GM13977 (cell line): Measurements from ENCODE around the gene SMOC1.

Source experiments
- DNase-seq: peaks from one replicate; pipeline ENCODE4 v3.0.0; 2012; ENCODE audit warnings: low spot score
- CTCF ChIP-seq: IDR thresholded peaks from 2 replicates; pipeline ENCODE4 v1.5.1; 2012; ENCODE audit warnings: mild to moderate bottlenecking, control low read depth; ENCODE audit not compliant: insufficient read depth; ENCODE audit errors: extremely low read depth, missing control alignments
- in situ Hi-C: fragments of 300-500 bp; cut with MboI; formaldehyde crosslinking; loops from one replicate; pipeline ENCODE4 v1.12.0; 2022; ENCODE audit warnings: low sequenced_read_pairs, low pct_unique_long_range_greater_than_20kb, mixed read lengths, inconsistent platforms; ENCODE audit not compliant: unreplicated experiment

Gene SMOC1

GRCh38 chr14:70011098-70011497, 131.9 kb downstream of the SMOC1 start:
- no peak for TF ChIP-seq CTCF
- DNase-seq, result no peak
- in situ Hi-C loops, result no loop called here

GRCh38 chr14:70011708-70012107, 132.5 kb downstream of the SMOC1 start:
- no peak for DNase-seq
- in situ Hi-C loops, result no loop called here
- TF ChIP-seq CTCF, result no peak

- in situ Hi-C loops, result no loop called here
- TF ChIP-seq CTCF, result peak; percentile 76
- peak; percentile 47 for DNase-seq
These were observed 134.2 kb downstream of the SMOC1 start for GRCh38 chr14:70013271-70013873.

GRCh38 chr14:70014406-70015095, 135.3 kb downstream of the SMOC1 start:
- no peak for TF ChIP-seq CTCF
- in situ Hi-C loops, result no loop called here
- DNase-seq, result no peak

- in situ Hi-C loops, result no loop called here
- DNase-seq, result no peak
- no peak for TF ChIP-seq CTCF
These were observed 139.0 kb downstream of the SMOC1 start for GRCh38 chr14:70018230-70018629.

- no peak for DNase-seq
- in situ Hi-C loops, result no loop called here
- no peak for TF ChIP-seq CTCF
These were observed 139.5 kb downstream of the SMOC1 start for GRCh38 chr14:70018713-70019211.
